CD4-positive, alpha-beta T cell treated with Interleukin-4 for 4 hours (primary cell): ENCODE data around the gene NCKAP5.

ENCODE experiments used
- DNase-seq: peaks from one replicate; pipeline ENCODE4 v3.0.0-alpha.2; 2020

Gene NCKAP5

GRCh38 chr2:133123393-133123792 lies 444.9 kb downstream of the NCKAP5 start:
- DNase-seq: no peak

GRCh38 chr2:133122529-133122928 lies 445.7 kb downstream of the NCKAP5 start:
- no peak for DNase-seq

- DNase-seq: no peak
These were observed 448.0 kb downstream of the NCKAP5 start for GRCh38 chr2:133120310-133120709.

GRCh38 chr2:133110201-133110600 lies 458.1 kb downstream of the NCKAP5 start:
- no peak for DNase-seq

- no peak for DNase-seq
These were observed 458.5 kb downstream of the NCKAP5 start for GRCh38 chr2:133109772-133110171.

GRCh38 chr2:133107058-133107815 lies 461.0 kb downstream of the NCKAP5 start:
- no peak for DNase-seq

- no peak for DNase-seq
These were observed 463.4 kb downstream of the NCKAP5 start for GRCh38 chr2:133104871-133105270.

- no peak for DNase-seq
These were observed 469.5 kb downstream of the NCKAP5 start for GRCh38 chr2:133098787-133099186.

GRCh38 chr2:133097666-133098065 lies 470.6 kb downstream of the NCKAP5 start:
- DNase-seq: no peak

GRCh38 chr2:133092571-133092970 lies 475.7 kb downstream of the NCKAP5 start:
- DNase-seq: no peak

GRCh38 chr2:133090358-133090757 lies 477.9 kb downstream of the NCKAP5 start:
- DNase-seq: no peak

- DNase-seq: no peak
These were observed 482.1 kb downstream of the NCKAP5 start for GRCh38 chr2:133086176-133086575.

- DNase-seq: no peak
These were observed 482.6 kb downstream of the NCKAP5 start for GRCh38 chr2:133085646-133086045.

GRCh38 chr2:133082034-133082433 lies 486.2 kb downstream of the NCKAP5 start:
- DNase-seq: no peak

- no peak for DNase-seq
These were observed 487.4 kb downstream of the NCKAP5 start for GRCh38 chr2:133080822-133081221.

- DNase-seq: no peak
These were observed 489.4 kb downstream of the NCKAP5 start for GRCh38 chr2:133078667-133079411.

- DNase-seq: no peak
These were observed 490.9 kb downstream of the NCKAP5 start for GRCh38 chr2:133077269-133077822.

GRCh38 chr2:133072837-133073694 lies 495.2 kb downstream of the NCKAP5 start:
- no peak for DNase-seq

- DNase-seq: no peak
These were observed 504.5 kb downstream of the NCKAP5 start for GRCh38 chr2:133063775-133064174.

GRCh38 chr2:133062931-133063665 lies 505.2 kb downstream of the NCKAP5 start:
- no peak for DNase-seq

- no peak for DNase-seq
These were observed 506.2 kb downstream of the NCKAP5 start for GRCh38 chr2:133061874-133062593.

- DNase-seq: no peak
These were observed 514.0 kb downstream of the NCKAP5 start for GRCh38 chr2:133054297-133054696.
